Prostate gland (tissue), 2 donors: ENCODE results near the gene TRIM23. TPM values are rescaled to one million over a fixed set of nuclear protein-coding genes. Genes with fewer than 3 reads are reported as not detected.

ENCODE experiments used
- DNase-seq: peaks from one replicate; pipeline ENCODE4 v3.0.0-alpha.2; 2019; ENCODE audit warnings: low spot score
- H3K27ac ChIP-seq, 2 donors: fragments of 200-600 bp; sonication (generic); 2 replicates each; pipeline ENCODE4 v1.5.1; 2017 to 2019
- H3K27me3 ChIP-seq: fragments of 200-600 bp; sonication (generic); replicated peaks from 2 replicates; pipeline ENCODE4 v1.5.1; 2019; ENCODE audit not compliant: insufficient read depth
- H3K36me3 ChIP-seq, 2 donors: fragments of 200-600 bp; sonication (generic); 1 replicate in 1 of 2; 2 replicates in 1 of 2; pipeline versions ENCODE4 v1.5.1 to v1.8.1; 2017 to 2019
- H3K4me1 ChIP-seq: fragments of 200-600 bp; sonication (generic); replicated peaks from 2 replicates; pipeline ENCODE4 v1.5.1; 2019
- H3K4me3 ChIP-seq, 2 donors: fragments of 200-600 bp; sonication (generic); 2 replicates each; pipeline ENCODE4 v1.5.1; 2017 to 2019
- H3K9me3 ChIP-seq: fragments of 200-600 bp; sonication (generic); 2 replicates; pipeline ENCODE4 v1.5.1; 2017
- POLR2A ChIP-seq: fragments of 450-650 bp; IDR thresholded peaks from one replicate; pipeline ENCODE4 v1.6.1; 2016; ENCODE audit warnings: antibody characterized with exemption, mild to moderate bottlenecking
- POLR2AphosphoS5 ChIP-seq: sonication (generic); formaldehyde crosslinking; IDR thresholded peaks from one replicate; pipeline ENCODE4 v1.6.1; 2017; ENCODE audit warnings: antibody characterized with exemption
- WGBS: methylation state at CpG from one replicate; pipeline ENCODE4 v1.1.5; 2018; 5-methylcytosine and 5-hydroxymethylcytosine counted together
- intact Hi-C: fragments of 100-400 bp; cut with DNase I; formaldehyde crosslinking; loops from one replicate; pipeline ENCODE4 v1.14.2; 2022
- total RNA-seq, 2 donors: library from RNA; depleted of rRNA; stranded (reverse); fragments of >200 nt; gene quantifications; one replicate each; pipeline ENCODE4 v1.1.0, GENCODE V29; 2016
- TF ChIP-seq, protein P1 (sequence below), 4 experiments: fragments of 200-600 bp in 2 of 4; fragments of 450-650 bp in 2 of 4; sonication (generic) in 2 of 4; IDR thresholded peaks; 1 replicate in 3 of 4; 2 replicates in 1 of 4; pipeline ENCODE4 v1.5.1; 2016 to 2019; ENCODE audit warnings: antibody characterized with exemption in 4 of 4, mild to moderate bottlenecking in 2 of 4, moderate library complexity in 2 of 4

TRIM23 gene
- total RNA-seq, 2 donors from 2014 or later, result 12.6 to 19.3 TPM

DNA sequence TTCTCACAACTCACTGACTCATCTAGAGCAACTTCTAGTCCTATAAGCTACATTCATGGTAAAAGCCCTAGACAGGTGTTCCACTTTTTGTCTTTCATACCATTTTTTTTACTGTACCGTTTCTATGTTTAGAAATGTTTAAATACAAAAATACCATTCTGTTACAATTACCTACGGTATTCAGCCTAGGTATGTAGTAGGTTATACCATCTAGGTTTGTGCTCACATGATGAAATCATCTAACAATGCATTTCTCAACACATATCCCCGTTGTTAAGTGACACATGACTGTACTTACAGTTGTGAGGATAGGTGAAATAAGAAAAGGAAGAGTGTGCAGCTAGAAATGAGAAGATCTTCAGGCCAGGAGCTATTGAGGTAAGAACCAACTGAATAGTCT, 67.4 kb downstream of the TRIM23 start:
- no peaks in the 10 kb centered on the region for H3K9me3 ChIP-seq
- no peak for TF ChIP-seq POLR2A
- no peak for TF ChIP-seq POLR2AphosphoS5
- TF ChIP-seq, protein P1, sequence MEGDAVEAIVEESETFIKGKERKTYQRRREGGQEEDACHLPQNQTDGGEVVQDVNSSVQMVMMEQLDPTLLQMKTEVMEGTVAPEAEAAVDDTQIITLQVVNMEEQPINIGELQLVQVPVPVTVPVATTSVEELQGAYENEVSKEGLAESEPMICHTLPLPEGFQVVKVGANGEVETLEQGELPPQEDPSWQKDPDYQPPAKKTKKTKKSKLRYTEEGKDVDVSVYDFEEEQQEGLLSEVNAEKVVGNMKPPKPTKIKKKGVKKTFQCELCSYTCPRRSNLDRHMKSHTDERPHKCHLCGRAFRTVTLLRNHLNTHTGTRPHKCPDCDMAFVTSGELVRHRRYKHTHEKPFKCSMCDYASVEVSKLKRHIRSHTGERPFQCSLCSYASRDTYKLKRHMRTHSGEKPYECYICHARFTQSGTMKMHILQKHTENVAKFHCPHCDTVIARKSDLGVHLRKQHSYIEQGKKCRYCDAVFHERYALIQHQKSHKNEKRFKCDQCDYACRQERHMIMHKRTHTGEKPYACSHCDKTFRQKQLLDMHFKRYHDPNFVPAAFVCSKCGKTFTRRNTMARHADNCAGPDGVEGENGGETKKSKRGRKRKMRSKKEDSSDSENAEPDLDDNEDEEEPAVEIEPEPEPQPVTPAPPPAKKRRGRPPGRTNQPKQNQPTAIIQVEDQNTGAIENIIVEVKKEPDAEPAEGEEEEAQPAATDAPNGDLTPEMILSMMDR (IDR thresholded peaks at IDR 0.05), result no peak
- H3K27ac ChIP-seq, result no peak overlapping the region
- 90% methylated on average over 3 of the region's 3 CpGs for WGBS
- no peak for DNase-seq
- H3K27me3 ChIP-seq, result no peaks in the 10 kb centered on the region
- no peaks in the 10 kb centered on the region for H3K36me3 ChIP-seq
- no peaks in the 10 kb centered on the region for H3K4me1 ChIP-seq
- H3K4me3 ChIP-seq, result no peak overlapping the region
- intact Hi-C loops, result no loop called here

DNA sequence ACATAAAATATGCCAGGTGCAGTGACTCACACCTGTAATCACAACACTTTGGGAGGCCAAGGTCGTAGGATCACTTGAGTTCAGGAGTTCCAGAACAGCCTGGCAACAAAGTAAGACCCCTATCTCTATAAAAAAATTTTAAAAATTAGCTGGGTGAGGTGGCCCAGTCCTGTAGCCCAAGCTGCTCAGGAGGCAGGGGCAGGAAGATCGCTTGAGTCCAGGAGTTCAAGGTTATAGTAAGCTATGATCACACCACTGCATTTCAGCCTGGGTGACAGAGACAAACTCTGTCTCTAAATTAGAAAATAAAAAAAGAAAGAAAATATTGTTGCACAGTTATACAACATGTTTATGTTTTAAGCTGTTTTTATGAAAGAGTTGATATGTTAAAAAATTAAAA, 68.0 kb downstream of the TRIM23 start:
- H3K4me1 ChIP-seq, result no peaks in the 10 kb centered on the region
- TF ChIP-seq POLR2A, result no peak
- TF ChIP-seq, protein P1 (IDR thresholded peaks at IDR 0.05), result no peak
- no peak for TF ChIP-seq POLR2AphosphoS5
- no peak overlapping the region for H3K4me3 ChIP-seq
- no peaks in the 10 kb centered on the region for H3K9me3 ChIP-seq
- no peak for DNase-seq
- no peaks in the 10 kb centered on the region for H3K36me3 ChIP-seq
- no peaks in the 10 kb centered on the region for H3K27me3 ChIP-seq
- H3K27ac ChIP-seq, result no peak overlapping the region
- 94% methylated on average over 2 of the region's 2 CpGs for WGBS
- intact Hi-C loops, result no loop called here

DNA sequence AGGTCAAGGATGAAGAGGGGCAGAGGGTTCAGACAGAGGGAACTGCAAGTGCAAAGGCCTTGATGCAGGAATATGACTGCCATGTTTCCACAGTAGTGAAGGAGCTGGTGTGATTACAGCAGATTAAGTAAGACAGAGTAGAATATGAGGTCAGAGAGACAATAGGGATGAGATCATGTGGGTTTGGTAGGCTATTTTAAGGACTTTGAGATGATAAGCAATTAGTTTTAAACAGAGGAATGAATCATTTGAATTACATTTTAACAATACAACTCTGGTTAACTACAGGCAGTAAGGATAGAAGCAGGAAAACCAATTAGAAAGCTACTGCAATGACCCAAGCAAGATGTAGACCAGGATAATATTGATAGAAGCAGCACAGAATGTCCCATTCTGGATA, 68.8 kb downstream of the TRIM23 start:
- Histone ChIP-seq H3K27ac (no peak overlapping the region), H3K4me1 (no peaks in the 10 kb centered on the region), H3K4me3 (no peak overlapping the region), H3K9me3 (no peaks in the 10 kb centered on the region), H3K27me3 (no peaks in the 10 kb centered on the region), H3K36me3 (no peaks in the 10 kb centered on the region)
- no peak for TF ChIP-seq POLR2A
- TF ChIP-seq POLR2AphosphoS5, result no peak
- TF ChIP-seq, protein P1 (IDR thresholded peaks at IDR 0.05), result no peak
- no peak for DNase-seq
- intact Hi-C loops, result no loop called here

DNA sequence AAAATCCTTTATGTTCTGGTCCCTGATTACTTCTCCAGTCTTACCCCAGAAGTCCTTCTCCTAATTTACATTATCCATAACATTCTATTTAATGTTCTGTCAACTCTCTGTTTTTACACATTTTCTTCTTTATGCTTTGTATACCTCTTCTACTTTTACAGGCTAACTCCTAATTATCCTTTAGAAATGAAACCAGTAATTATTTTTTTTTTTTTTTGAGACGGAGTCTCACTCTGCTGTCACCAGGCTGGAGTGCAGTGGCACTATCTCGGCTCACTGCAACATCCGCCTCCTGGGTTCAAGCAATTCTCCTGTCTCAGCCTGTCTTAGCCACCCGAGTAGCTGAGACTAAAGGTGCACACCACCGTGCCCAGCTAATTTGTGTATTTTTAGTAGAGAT, 70.2 kb downstream of the TRIM23 start:
- intact Hi-C loops, result no loop called here
- WGBS, result 84% methylated on average over 5 of the region's 5 CpGs
- Histone ChIP-seq H3K27ac (no peak overlapping the region), H3K9me3 (no peaks in the 10 kb centered on the region), H3K4me3 (no peak overlapping the region), H3K27me3 (no peaks in the 10 kb centered on the region), H3K36me3 (no peaks in the 10 kb centered on the region), H3K4me1 (no peaks in the 10 kb centered on the region)
- TF ChIP-seq, protein P1 (IDR thresholded peaks at IDR 0.05), result no peak
- no peak for TF ChIP-seq POLR2A
- no peak for TF ChIP-seq POLR2AphosphoS5
- no peak for DNase-seq

DNA sequence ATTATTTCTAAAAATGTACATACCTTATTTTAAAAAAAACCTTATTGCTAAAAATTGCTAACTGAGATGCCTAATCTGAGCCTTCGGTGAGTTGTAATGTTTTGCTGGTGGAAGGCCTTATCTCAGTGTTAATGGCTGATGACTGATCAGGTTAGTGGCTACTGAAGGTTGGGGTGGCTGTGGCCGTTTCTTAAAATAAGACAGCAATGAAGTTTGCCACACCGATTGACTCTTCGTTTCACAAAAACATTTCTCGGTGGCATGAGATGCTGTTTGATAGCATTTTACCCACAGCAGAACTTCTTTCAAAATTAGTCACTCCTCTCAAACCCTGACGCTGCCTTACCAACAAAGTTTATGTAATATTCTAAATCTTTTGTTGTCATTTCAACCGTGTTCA, 75.9 kb downstream of the TRIM23 start:
- no peak for TF ChIP-seq POLR2AphosphoS5
- TF ChIP-seq, protein P1 (IDR thresholded peaks at IDR 0.05), result no peak
- TF ChIP-seq POLR2A, result no peak
- H3K4me1 ChIP-seq, result no peaks in the 10 kb centered on the region
- no peak for DNase-seq

More for the DNA sequence above, 75.9 kb downstream of the TRIM23 start:
- H3K27ac ChIP-seq, result no peak overlapping the region
- no peak overlapping the region for H3K4me3 ChIP-seq
- intact Hi-C loops, result no loop called here
- no peaks in the 10 kb centered on the region for H3K36me3 ChIP-seq
- no peaks in the 10 kb centered on the region for H3K27me3 ChIP-seq
- H3K9me3 ChIP-seq, result no peaks in the 10 kb centered on the region
- 92% methylated on average over 7 of the region's 7 CpGs for WGBS
